GM12873 (cell line): ENCODE data around the gene SPECC1.

Source experiments
- CTCF ChIP-seq: IDR thresholded peaks from 2 replicates; pipeline ENCODE4 v1.5.1; 2012; ENCODE audit warnings: low read depth, mild to moderate bottlenecking, moderate library complexity, low read length, control low read depth; ENCODE audit not compliant: insufficient read depth; ENCODE audit errors: missing control alignments

The SPECC1 gene

GRCh38 chr17:20216154-20216815 is 207.1 kb downstream of the SPECC1 start:
- no peak for TF ChIP-seq CTCF

- no peak for TF ChIP-seq CTCF
Observed at GRCh38 chr17:20216853-20217252, 207.7 kb downstream of the SPECC1 start.

- TF ChIP-seq CTCF = no peak
Observed at GRCh38 chr17:20217677-20218076, 208.5 kb downstream of the SPECC1 start.

- TF ChIP-seq CTCF = no peak
Observed at GRCh38 chr17:20218272-20218671, 209.1 kb downstream of the SPECC1 start.

- no peak for TF ChIP-seq CTCF
Observed at GRCh38 chr17:20223808-20224328, 214.7 kb downstream of the SPECC1 start.

- TF ChIP-seq CTCF = no peak
Observed at GRCh38 chr17:20224379-20224778, 215.2 kb downstream of the SPECC1 start.

- TF ChIP-seq CTCF = no peak
Observed at GRCh38 chr17:20225162-20226115, 216.3 kb downstream of the SPECC1 start.
